Loucy (cell line): ENCODE results near the gene CPSF4L.
A peak's percentile ranks its signal among the peaks of the same experiment; 100 is the strongest.

Source experiments
- H2AFZ ChIP-seq: fragments of 200-600 bp; sonication (generic); 2 replicates; pipeline ENCODE4 v1.6.0; 2016; ENCODE audit warnings: antibody characterized with exemption, mild to moderate bottlenecking, low read length, moderate library complexity
- H3F3A ChIP-seq: fragments of 200-600 bp; 2 replicates; pipeline ENCODE4 v1.6.0; 2016; ENCODE audit warnings: antibody characterized with exemption, low read depth, mild to moderate bottlenecking
- H3K27me3 ChIP-seq: fragments of 200-600 bp; sonication (generic); 2 replicates; pipeline ENCODE4 v1.6.1; 2014; ENCODE audit warnings: low read length, mild to moderate bottlenecking; ENCODE audit not compliant: insufficient read depth, poor library complexity, severe bottlenecking
- H3K36me3 ChIP-seq: fragments of 200-600 bp; sonication (generic); 2 replicates; pipeline ENCODE4 v1.6.1; 2016; ENCODE audit warnings: low read length; ENCODE audit not compliant: insufficient read depth
- H3K4me1 ChIP-seq: fragments of 200-600 bp; sonication (generic); 2 replicates; pipeline ENCODE4 v1.5.1; 2014; ENCODE audit warnings: low read length, mild to moderate bottlenecking; ENCODE audit not compliant: insufficient read depth, poor library complexity, severe bottlenecking
- H3K4me2 ChIP-seq: fragments of 200-600 bp; sonication (generic); 2 replicates; pipeline ENCODE4 v1.6.0; 2014; ENCODE audit warnings: antibody characterized with exemption, low read length, low read depth, mild to moderate bottlenecking; ENCODE audit not compliant: poor library complexity, severe bottlenecking
- H3K4me3 ChIP-seq: fragments of 200-600 bp; sonication (generic); 2 replicates; pipeline ENCODE4 v1.5.1; 2014; ENCODE audit warnings: low read length, mild to moderate bottlenecking, mixed read lengths; ENCODE audit not compliant: poor library complexity, severe bottlenecking
- H3K79me2 ChIP-seq: fragments of 200-600 bp; sonication (generic); 2 replicates; pipeline ENCODE4 v1.6.1; 2014; ENCODE audit warnings: low read length; ENCODE audit not compliant: insufficient read depth
- H3K9ac ChIP-seq: fragments of 200-600 bp; sonication (generic); 2 replicates; pipeline ENCODE4 v1.6.0; 2014; ENCODE audit warnings: mild to moderate bottlenecking, low read depth, low read length, moderate library complexity; ENCODE audit not compliant: poor library complexity, severe bottlenecking
- H3K9me2 ChIP-seq: fragments of 200-600 bp; sonication (generic); replicated peaks from 2 replicates; pipeline ENCODE4 v1.6.1; 2016; ENCODE audit warnings: low read depth, low read length, mixed read lengths
- H3K9me3 ChIP-seq: fragments of 200-600 bp; sonication (generic); 2 replicates; pipeline ENCODE4 v1.6.1; 2014; ENCODE audit warnings: mild to moderate bottlenecking, antibody characterized with exemption, low read length, low read depth; ENCODE audit not compliant: insufficient read depth
- H4K20me1 ChIP-seq: fragments of 200-600 bp; sonication (generic); 2 replicates; pipeline ENCODE4 v1.6.0; 2014; ENCODE audit warnings: antibody characterized with exemption, low read length, mild to moderate bottlenecking; ENCODE audit not compliant: insufficient read depth, poor library complexity, severe bottlenecking
- CTCF ChIP-seq: fragments of 200-600 bp; sonication (generic); conservative IDR thresholded peaks from 2 replicates; pipeline ENCODE4 v1.5.1; 2014; ENCODE audit warnings: mild to moderate bottlenecking, antibody characterized with exemption, low read length
- EZH2phosphoT487 ChIP-seq: fragments of 200-600 bp; IDR thresholded peaks from 2 replicates; pipeline ENCODE4 v1.6.1; 2018; ENCODE audit warnings: antibody characterized with exemption, mild to moderate bottlenecking, moderate library complexity, borderline replicate concordance

Gene CPSF4L

GRCh38 chr17:73247726-73248125 lies 14.0 kb downstream of the CPSF4L start:
- Histone ChIP-seq H3K9ac (no peak overlapping the region), H3K9me3 (no peaks in the 10 kb centered on the region), H3K36me3 (peaks cover 18% of the 10 kb centered on the region; the same call in 1 of the 2 replicates), H3K4me1 (no peaks in the 10 kb centered on the region), H3K4me2 (no peak overlapping the region), H3F3A (no peaks in the 10 kb centered on the region), H3K79me2 (no peaks in the 10 kb centered on the region), H3K27me3 (no peaks in the 10 kb centered on the region), H3K4me3 (no peak overlapping the region), H3K9me2 (no peaks in the 10 kb centered on the region), H4K20me1 (no peaks in the 10 kb centered on the region), H2AFZ (no peak overlapping the region)
- no peak for TF ChIP-seq EZH2phosphoT487
- peak; percentile 43 for TF ChIP-seq CTCF

GRCh38 chr17:73240561-73240960 lies 21.1 kb downstream of the CPSF4L start:
- Histone ChIP-seq H3K4me1 (peaks cover 37% of the 10 kb centered on the region), H3K79me2 (peaks cover 42% of the 10 kb centered on the region; the same call in 1 of the 2 replicates), H3K4me2 (peak overlapping the region; percentile 40), H3K4me3 (peak overlapping the region; percentile 1), H3K36me3 (peaks cover 25% of the 10 kb centered on the region; the same call in 1 of the 2 replicates), H3F3A (no peaks in the 10 kb centered on the region), H4K20me1 (no peaks in the 10 kb centered on the region), H3K9me2 (no peaks in the 10 kb centered on the region), H2AFZ (no peak overlapping the region), H3K9me3 (no peaks in the 10 kb centered on the region), H3K27me3 (no peaks in the 10 kb centered on the region), H3K9ac (no peak overlapping the region)
- TF ChIP-seq CTCF (no peak), EZH2phosphoT487 (no peak)

- Histone ChIP-seq H3K4me3 (peak overlapping the region; percentile 45), H3K27me3 (no peaks in the 10 kb centered on the region), H3K4me2 (peak overlapping the region; percentile 63), H4K20me1 (peaks cover 12% of the 10 kb centered on the region), H3K9me3 (no peaks in the 10 kb centered on the region), H3K36me3 (peaks cover 14% of the 10 kb centered on the region; the same call in 1 of the 2 replicates), H3F3A (no peaks in the 10 kb centered on the region), H3K9ac (peak overlapping the region; percentile 23), H3K4me1 (peaks cover 37% of the 10 kb centered on the region), H2AFZ (no peak overlapping the region), H3K79me2 (peaks cover 65% of the 10 kb centered on the region), H3K9me2 (no peaks in the 10 kb centered on the region)
- TF ChIP-seq CTCF: no peak
- TF ChIP-seq EZH2phosphoT487: no peak
Observed at GRCh38 chr17:73237714-73238113, 24.0 kb downstream of the CPSF4L start.
